ENCODE measurements around the gene TOR1B. TPM values are rescaled to one million over a fixed set of nuclear protein-coding genes. Genes with fewer than 3 reads are reported as not detected.

TOR1B gene
- total RNA-seq, 4 donors from 2014 or later: 16.1 to 17.3 (median 17.0) TPM

DNA sequence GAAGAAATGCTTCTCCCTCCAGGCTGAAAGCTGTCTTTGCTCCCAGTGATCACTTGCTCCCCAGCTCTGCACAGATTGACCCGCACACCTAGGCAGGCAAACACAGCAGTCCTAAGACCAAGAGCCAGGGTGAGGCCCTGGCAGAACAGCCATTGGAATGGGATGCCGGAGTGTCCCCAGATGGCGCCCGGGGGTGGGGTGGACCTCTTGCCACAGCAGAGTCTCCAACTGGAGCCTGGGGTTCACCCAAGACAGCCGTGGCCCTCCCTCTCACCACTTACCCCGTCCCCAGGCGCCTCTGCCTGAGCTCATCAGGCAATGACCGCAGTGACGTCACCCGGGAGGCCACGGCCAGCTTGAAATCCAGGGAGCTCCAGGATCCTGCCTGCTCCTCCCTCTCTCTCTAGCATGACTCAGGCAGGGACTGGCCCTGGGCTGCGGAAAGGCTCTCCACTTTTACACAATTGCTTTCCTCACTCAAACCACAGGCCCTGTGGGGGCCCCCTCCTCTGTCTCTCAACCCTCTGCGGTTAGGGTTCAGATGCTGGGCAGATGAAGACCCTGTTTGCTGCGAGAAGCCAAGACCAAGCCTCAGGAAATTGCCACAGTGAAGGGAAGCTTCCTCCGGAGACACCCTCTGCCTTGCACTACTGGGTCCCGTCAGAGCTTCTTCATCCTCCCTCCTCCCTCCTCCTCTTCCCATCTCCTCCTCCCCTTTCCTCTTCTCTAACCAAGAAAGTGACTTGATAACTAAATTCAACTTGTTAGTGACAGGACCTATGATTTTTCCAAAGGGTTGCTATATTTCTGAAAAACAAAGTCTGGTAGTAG, 25.8 kb upstream of the TOR1B start:
- 7 to 8% methylated on average over 4 to 5 of the region's 16 CpGs for WGBS, 2 donors
- no peaks in the 10 kb centered on the region for H3K36me3 ChIP-seq
- H3K27ac ChIP-seq: peak overlapping the region; percentile 59 to 92 (median 72)
- peak; percentile 58 for DNase-seq
- H3K27me3 ChIP-seq: peaks cover 0 to 9% (median 0%) of the 10 kb centered on the region in 4 donors
- H3K4me1 ChIP-seq: peaks cover 22 to 31% (median 25%) of the 10 kb centered on the region in 3 donors
- intact Hi-C loops (cut with DNase I): no loop called here
- no peaks in the 10 kb centered on the region for H3K9me3 ChIP-seq
- TF ChIP-seq, protein P1, sequence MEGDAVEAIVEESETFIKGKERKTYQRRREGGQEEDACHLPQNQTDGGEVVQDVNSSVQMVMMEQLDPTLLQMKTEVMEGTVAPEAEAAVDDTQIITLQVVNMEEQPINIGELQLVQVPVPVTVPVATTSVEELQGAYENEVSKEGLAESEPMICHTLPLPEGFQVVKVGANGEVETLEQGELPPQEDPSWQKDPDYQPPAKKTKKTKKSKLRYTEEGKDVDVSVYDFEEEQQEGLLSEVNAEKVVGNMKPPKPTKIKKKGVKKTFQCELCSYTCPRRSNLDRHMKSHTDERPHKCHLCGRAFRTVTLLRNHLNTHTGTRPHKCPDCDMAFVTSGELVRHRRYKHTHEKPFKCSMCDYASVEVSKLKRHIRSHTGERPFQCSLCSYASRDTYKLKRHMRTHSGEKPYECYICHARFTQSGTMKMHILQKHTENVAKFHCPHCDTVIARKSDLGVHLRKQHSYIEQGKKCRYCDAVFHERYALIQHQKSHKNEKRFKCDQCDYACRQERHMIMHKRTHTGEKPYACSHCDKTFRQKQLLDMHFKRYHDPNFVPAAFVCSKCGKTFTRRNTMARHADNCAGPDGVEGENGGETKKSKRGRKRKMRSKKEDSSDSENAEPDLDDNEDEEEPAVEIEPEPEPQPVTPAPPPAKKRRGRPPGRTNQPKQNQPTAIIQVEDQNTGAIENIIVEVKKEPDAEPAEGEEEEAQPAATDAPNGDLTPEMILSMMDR (IDR thresholded peaks at IDR 0.05): no peak
- peak in 1 of 4 donors; percentile 9 for TF ChIP-seq POLR2A (IDR thresholded peaks at IDR 0.05)
- peak overlapping the region in 3 of 4 donors; percentile 6 to 40 (median 9) for H3K4me3 ChIP-seq

DNA sequence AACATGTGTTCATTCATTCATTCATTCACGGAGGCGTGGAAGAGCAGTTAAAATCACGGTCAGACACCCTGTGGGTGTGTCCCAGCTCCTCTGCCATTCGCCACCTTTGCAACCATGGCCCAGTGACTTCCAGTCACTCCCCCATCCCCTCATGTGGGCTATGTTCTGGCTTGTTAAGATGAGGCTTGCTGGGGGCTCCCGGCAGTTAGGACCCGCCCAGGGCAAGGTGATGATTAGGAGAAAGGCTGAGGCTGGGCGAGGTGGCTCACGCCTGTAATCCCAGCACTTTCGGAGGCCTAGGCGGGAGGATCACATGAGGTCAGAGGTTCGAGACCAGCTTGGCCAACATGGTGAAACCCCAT, 25.2 kb upstream of the TOR1B start:
- no peaks in the 10 kb centered on the region for H3K9me3 ChIP-seq
- peaks cover 0 to 15% (median 0%) of the 10 kb centered on the region in 4 donors for H3K27me3 ChIP-seq
- no peak for DNase-seq
- 33 to 43% methylated on average over 3 of the region's 11 CpGs for WGBS, 2 donors
- no peak for TF ChIP-seq POLR2A (IDR thresholded peaks at IDR 0.05)
- TF ChIP-seq, protein P1 (IDR thresholded peaks at IDR 0.05): no peak
- intact Hi-C loops (cut with DNase I): no loop called here
- no peaks in the 10 kb centered on the region for H3K36me3 ChIP-seq
- peak overlapping the region; percentile 59 to 92 (median 72) for H3K27ac ChIP-seq
- H3K4me1 ChIP-seq: peaks cover 22 to 31% (median 25%) of the 10 kb centered on the region in 3 donors
- H3K4me3 ChIP-seq: no peak overlapping the region

DNA sequence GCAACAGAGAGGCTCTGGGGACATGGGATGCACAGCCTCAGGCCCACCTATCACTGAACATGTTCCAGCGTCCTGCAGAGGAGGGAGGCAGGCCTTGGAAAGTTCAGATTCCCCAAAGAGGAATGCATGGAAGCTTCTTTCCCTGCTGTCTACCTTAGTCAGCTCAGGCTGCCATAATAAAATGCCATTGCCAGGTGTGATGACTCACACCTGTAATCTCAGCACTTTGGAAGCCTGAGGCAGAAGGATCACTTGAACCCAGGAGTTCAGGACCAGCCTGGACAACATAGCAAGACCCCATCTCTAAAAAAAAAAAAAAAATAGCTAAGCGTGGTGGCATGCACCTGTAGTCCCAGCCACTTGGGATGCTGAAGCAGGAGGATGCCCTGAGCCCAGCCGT, 24.5 kb upstream of the TOR1B start:
- intact Hi-C loops (cut with DNase I): no loop called here
- 73 to 89% methylated on average over 3 of the region's 3 CpGs for WGBS, 2 donors
- DNase-seq: no peak

DNA sequence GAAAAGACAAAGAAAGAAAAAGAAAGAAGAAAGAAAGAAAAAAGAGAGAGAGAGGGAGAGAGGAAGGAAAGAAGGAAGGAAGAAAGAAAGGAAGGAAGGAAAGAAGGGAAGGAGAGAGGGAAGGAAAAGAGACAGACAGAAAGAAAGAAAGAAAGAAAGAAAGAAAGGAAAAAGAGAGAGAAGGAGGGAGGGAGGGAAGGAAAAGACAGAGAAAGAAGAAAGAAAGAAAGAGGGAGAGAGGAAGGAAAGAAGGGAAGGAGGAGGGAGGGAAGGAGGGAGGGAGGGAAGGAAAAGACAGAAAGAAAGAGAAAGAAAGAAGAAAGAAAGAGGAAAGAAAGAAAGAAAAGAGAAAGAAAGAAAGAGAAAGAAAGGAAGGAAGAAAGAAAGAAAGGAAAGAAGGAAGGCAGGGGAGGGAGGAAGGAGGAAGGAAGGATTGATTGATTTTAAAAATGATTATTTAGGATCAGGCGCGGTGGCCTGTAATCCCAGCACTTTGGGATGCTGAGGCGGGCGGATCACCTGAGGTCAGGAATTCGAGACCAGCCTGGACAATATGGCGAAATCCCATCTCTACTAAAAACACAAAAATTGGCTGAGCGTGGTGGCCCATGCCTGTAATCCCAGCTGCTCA, 23.3 kb upstream of the TOR1B start:
- Histone ChIP-seq H3K9me3 (no peaks in the 10 kb centered on the region), H3K36me3 (no peaks in the 10 kb centered on the region), H3K4me1 (peaks cover 16 to 22% (median 18%) of the 10 kb centered on the region in 3 donors), H3K4me3 (no peak overlapping the region), H3K27ac (no peak overlapping the region), H3K27me3 (peaks cover 0 to 17% (median 0%) of the 10 kb centered on the region in 4 donors)
- DNase-seq: no peak
- intact Hi-C loops (cut with DNase I): no loop called here
- 84 to 91% methylated on average over 7 of the region's 7 CpGs for WGBS, 2 donors
- no peak for TF ChIP-seq POLR2A (IDR thresholded peaks at IDR 0.05)
- TF ChIP-seq, protein P1 (IDR thresholded peaks at IDR 0.05): no peak

More for the DNA sequence above, 24.5 kb upstream of the TOR1B start:
- no peaks in the 10 kb centered on the region for H3K36me3 ChIP-seq
- H3K27ac ChIP-seq: no peak overlapping the region
- TF ChIP-seq, protein P1 (IDR thresholded peaks at IDR 0.05): no peak
- TF ChIP-seq POLR2A (IDR thresholded peaks at IDR 0.05): no peak
- no peak overlapping the region for H3K4me3 ChIP-seq
- H3K27me3 ChIP-seq: peaks cover 0 to 20% (median 0%) of the 10 kb centered on the region in 4 donors
- H3K4me1 ChIP-seq: peaks cover 21 to 27% (median 21%) of the 10 kb centered on the region in 3 donors
- H3K9me3 ChIP-seq: no peaks in the 10 kb centered on the region

- TF ChIP-seq, protein P1 (IDR thresholded peaks at IDR 0.05): no peak
- TF ChIP-seq POLR2A (IDR thresholded peaks at IDR 0.05): no peak
- Histone ChIP-seq H3K27ac (no peak overlapping the region), H3K9me3 (no peaks in the 10 kb centered on the region), H3K4me1 (peaks cover 16 to 22% (median 18%) of the 10 kb centered on the region in 3 donors), H3K4me3 (no peak overlapping the region), H3K36me3 (no peaks in the 10 kb centered on the region), H3K27me3 (peaks cover 0 to 17% (median 0%) of the 10 kb centered on the region in 4 donors)
- DNase-seq: no peak
- intact Hi-C loops (cut with DNase I): no loop called here
- 75 to 76% methylated on average over 8 of the region's 8 CpGs for WGBS, 2 donors
Measured at GRCh38 chr9:129781131-129781530, 21.9 kb upstream of the TOR1B start.

All from esophagus squamous epithelium (tissue), 5 donors.